HG02798 (cell line): Measurements from ENCODE around the gene MMP1.
"Not testable (repeated sequence)": the region's sequence is repeated elsewhere in the genome, so short reads cannot be mapped to it uniquely, and the experiment has no call there.

Experiments used
- ATAC-seq: cut with Tn5 transposase; IDR thresholded peaks from one replicate; pipeline ENCODE4 v1.9.1; 2021; ENCODE audit warnings: mild to moderate bottlenecking; ENCODE audit not compliant: unreplicated experiment, poor library complexity

Gene MMP1

GRCh38 chr11:102763440-102763839 lies 34.5 kb downstream of the MMP1 start:
- ATAC-seq, result no peak

GRCh38 chr11:102762361-102762767 lies 35.6 kb downstream of the MMP1 start:
- ATAC-seq, result no peak

- no peak for ATAC-seq
Measured at GRCh38 chr11:102761646-102762238, 36.2 kb downstream of the MMP1 start.

- no peak for ATAC-seq
Measured at GRCh38 chr11:102760344-102761035, 37.5 kb downstream of the MMP1 start.

GRCh38 chr11:102757823-102758549 lies 40.0 kb downstream of the MMP1 start:
- no peak for ATAC-seq

GRCh38 chr11:102753267-102753666 lies 44.7 kb downstream of the MMP1 start:
- no peak for ATAC-seq

- ATAC-seq, result no peak
Measured at GRCh38 chr11:102751673-102752072, 46.3 kb downstream of the MMP1 start.

GRCh38 chr11:102749101-102749722 lies 48.7 kb downstream of the MMP1 start:
- no peak for ATAC-seq

- not testable (repeated sequence) for ATAC-seq
Measured at GRCh38 chr11:102746746-102747578, 51.0 kb downstream of the MMP1 start.
